MM.1S (cell line): ENCODE data around the gene HAUS5.

Experiments
- DNase-seq: peaks from one replicate; pipeline ENCODE4 v3.0.0-alpha.2; 2015
- H2AFZ ChIP-seq: fragments of 300-600 bp; sonication (generic); 2 replicates; pipeline ENCODE4 v1.6.0; 2016; ENCODE audit warnings: antibody characterized with exemption, low read length
- H3F3A ChIP-seq: fragments of 300-600 bp; sonication (generic); 2 replicates; pipeline ENCODE4 v1.6.1; 2016; ENCODE audit warnings: mild to moderate bottlenecking, antibody characterized with exemption, low read length, moderate library complexity, mixed read lengths; ENCODE audit not compliant: insufficient read depth
- H3K27ac ChIP-seq: fragments of 300-600 bp; sonication (generic); 2 replicates; pipeline ENCODE4 v1.5.1; 2016; ENCODE audit warnings: mild to moderate bottlenecking, low read length
- H3K27me3 ChIP-seq: fragments of 300-600 bp; sonication (generic); replicated peaks from 2 replicates; pipeline ENCODE4 v1.6.0; 2016; ENCODE audit warnings: low read length; ENCODE audit not compliant: insufficient read depth
- H3K36me3 ChIP-seq: fragments of 300-600 bp; sonication (generic); replicated peaks from 2 replicates; pipeline ENCODE4 v1.6.1; 2016; ENCODE audit warnings: mild to moderate bottlenecking, low read length, mixed read lengths; ENCODE audit not compliant: insufficient read depth
- H3K4me1 ChIP-seq: fragments of 300-600 bp; sonication (generic); 2 replicates; pipeline ENCODE4 v1.6.1; 2016; ENCODE audit warnings: low read length, mixed read lengths
- H3K4me2 ChIP-seq: fragments of 300-600 bp; sonication (generic); 2 replicates; pipeline ENCODE4 v1.6.0; 2016; ENCODE audit warnings: low read depth, low read length
- H3K4me3 ChIP-seq: fragments of 300-600 bp; sonication (generic); 2 replicates; pipeline ENCODE4 v1.5.1; 2016; ENCODE audit warnings: low read length, mixed read lengths
- H3K79me2 ChIP-seq: fragments of 300-600 bp; sonication (generic); 2 replicates; pipeline ENCODE4 v1.6.1; 2016; ENCODE audit warnings: mixed run types, low read length, mixed read lengths
- H3K9ac ChIP-seq: fragments of 300-600 bp; sonication (generic); 2 replicates; pipeline ENCODE4 v1.6.1; 2016; ENCODE audit warnings: low read length, mixed read lengths
- H3K9me2 ChIP-seq: fragments of 300-600 bp; sonication (generic); replicated peaks from 2 replicates; pipeline ENCODE4 v1.6.1; 2016; ENCODE audit warnings: mild to moderate bottlenecking, low read length, mixed read lengths; ENCODE audit not compliant: insufficient read depth
- H3K9me3 ChIP-seq: fragments of 300-600 bp; sonication (generic); replicated peaks from 2 replicates; pipeline ENCODE4 v1.6.1; 2016; ENCODE audit warnings: mild to moderate bottlenecking, low read length, mixed read lengths; ENCODE audit not compliant: insufficient read depth
- H4K20me1 ChIP-seq: fragments of 300-600 bp; sonication (generic); 2 replicates; pipeline ENCODE4 v1.6.1; 2016; ENCODE audit warnings: mild to moderate bottlenecking, low read length, moderate library complexity, mixed read lengths; ENCODE audit not compliant: insufficient read depth
- EZH2 ChIP-seq: fragments of 300-600 bp; sonication (generic); optimal IDR thresholded peaks from 2 replicates; pipeline ENCODE3; 2017; ENCODE audit warnings: low read depth, mild to moderate bottlenecking, antibody characterized with exemption, low read length, mixed read lengths
- EZH2phosphoT487 ChIP-seq: fragments of 300-600 bp; sonication (generic); IDR thresholded peaks from 2 replicates; pipeline ENCODE4 v1.6.1; 2018; ENCODE audit warnings: antibody characterized with exemption, low read length
- TF ChIP-seq, protein P1 (sequence below): fragments of 300-600 bp; sonication (generic); IDR thresholded peaks from 2 replicates; pipeline ENCODE4 v1.5.1; 2016; ENCODE audit warnings: antibody characterized with exemption, low read length, mixed read lengths

The HAUS5 gene

DNA sequence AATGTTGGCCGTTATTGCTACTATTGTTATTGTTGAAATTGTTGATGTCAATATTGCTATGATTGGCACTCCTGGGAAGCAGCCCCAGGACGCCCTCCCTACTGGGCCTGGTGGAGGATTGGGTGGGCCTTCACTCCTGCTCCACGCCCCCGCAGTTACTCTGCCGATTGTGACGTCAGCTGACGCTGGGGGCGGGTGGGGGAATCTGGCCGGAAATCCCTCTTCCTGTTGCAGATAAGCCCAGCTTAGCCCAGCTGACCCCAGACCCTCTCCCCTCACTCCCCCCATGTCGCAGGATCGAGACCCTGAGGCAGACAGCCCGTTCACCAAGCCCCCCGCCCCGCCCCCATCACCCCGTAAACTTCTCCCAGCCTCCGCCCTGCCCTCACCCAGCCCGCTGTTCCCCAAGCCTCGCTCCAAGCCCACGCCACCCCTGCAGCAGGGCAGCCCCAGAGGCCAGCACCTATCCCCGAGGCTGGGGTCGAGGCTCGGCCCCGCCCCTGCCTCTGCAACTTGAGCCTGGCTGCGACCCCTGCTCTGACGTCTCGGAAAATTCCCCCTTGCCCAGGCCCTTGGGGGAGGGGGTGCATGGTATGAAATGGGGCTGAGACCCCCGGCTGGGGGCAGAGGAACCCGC lies 29.1 kb downstream of the HAUS5 start, which contains the start of gene ETV2:
Gene ETV2, plus strand, starts transcription at position 231 of the 637 bp plus-strand sequence. CDS start 716 bp downstream, outside the sequence.
- no peak within 1 kb of the TSS for H3K27ac ChIP-seq
- no peak within 1 kb of the TSS for H3K9ac ChIP-seq
- TF ChIP-seq EZH2phosphoT487: no peak
- TF ChIP-seq, protein P1, sequence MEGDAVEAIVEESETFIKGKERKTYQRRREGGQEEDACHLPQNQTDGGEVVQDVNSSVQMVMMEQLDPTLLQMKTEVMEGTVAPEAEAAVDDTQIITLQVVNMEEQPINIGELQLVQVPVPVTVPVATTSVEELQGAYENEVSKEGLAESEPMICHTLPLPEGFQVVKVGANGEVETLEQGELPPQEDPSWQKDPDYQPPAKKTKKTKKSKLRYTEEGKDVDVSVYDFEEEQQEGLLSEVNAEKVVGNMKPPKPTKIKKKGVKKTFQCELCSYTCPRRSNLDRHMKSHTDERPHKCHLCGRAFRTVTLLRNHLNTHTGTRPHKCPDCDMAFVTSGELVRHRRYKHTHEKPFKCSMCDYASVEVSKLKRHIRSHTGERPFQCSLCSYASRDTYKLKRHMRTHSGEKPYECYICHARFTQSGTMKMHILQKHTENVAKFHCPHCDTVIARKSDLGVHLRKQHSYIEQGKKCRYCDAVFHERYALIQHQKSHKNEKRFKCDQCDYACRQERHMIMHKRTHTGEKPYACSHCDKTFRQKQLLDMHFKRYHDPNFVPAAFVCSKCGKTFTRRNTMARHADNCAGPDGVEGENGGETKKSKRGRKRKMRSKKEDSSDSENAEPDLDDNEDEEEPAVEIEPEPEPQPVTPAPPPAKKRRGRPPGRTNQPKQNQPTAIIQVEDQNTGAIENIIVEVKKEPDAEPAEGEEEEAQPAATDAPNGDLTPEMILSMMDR: no peak
- TF ChIP-seq EZH2: no peak
- no peak within 1 kb of the TSS for H2AFZ ChIP-seq
- H3K4me2 ChIP-seq: no peak within 1 kb of the TSS
- H3K27me3 ChIP-seq: no peaks in the 10 kb centered on the region
- peaks cover 5% of the 10 kb centered on the region; the same call in 1 of the 2 replicates for H3K4me1 ChIP-seq
- H4K20me1 ChIP-seq: no peaks in the 10 kb centered on the region
- H3F3A ChIP-seq: peaks cover 18% of the 10 kb centered on the region
- DNase-seq: no peak
- H3K9me2 ChIP-seq: no peaks in the 10 kb centered on the region
- H3K4me3 ChIP-seq: no peak within 1 kb of the TSS
- H3K9me3 ChIP-seq: no peaks in the 10 kb centered on the region
- H3K79me2 ChIP-seq: no peaks in the 10 kb centered on the region
- no peaks in the 10 kb centered on the region; the same call in 1 of the 2 replicates for H3K36me3 ChIP-seq

DNA sequence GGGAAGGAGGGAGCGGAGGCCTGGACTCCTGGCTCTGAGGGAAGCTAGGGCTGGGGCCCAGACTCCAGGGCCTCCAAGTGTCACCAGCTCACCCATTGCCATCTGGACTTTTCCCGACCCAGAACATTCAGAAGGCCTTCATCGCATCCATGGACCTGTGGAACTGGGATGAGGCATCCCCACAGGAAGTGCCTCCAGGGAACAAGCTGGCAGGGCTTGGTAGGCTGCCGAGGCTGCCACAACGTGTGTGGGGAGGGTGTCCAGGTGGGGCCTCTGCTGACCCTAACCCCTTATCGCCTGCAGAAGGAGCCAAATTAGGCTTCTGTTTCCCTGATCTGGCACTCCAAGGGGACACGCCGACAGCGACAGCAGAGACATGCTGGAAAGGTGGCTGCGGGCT lies 29.8 kb downstream of the HAUS5 start:
- H3K36me3 ChIP-seq: no peaks in the 10 kb centered on the region
- no peak overlapping the region for H3K4me3 ChIP-seq
- TF ChIP-seq, protein P1: no peak
- no peak for TF ChIP-seq EZH2phosphoT487
- no peak for TF ChIP-seq EZH2
- no peak overlapping the region for H3K4me2 ChIP-seq
- H3K9me3 ChIP-seq: no peaks in the 10 kb centered on the region
- no peak overlapping the region for H3K27ac ChIP-seq
- peaks cover 18% of the 10 kb centered on the region for H3F3A ChIP-seq
- H3K4me1 ChIP-seq: peaks cover 5% of the 10 kb centered on the region; the same call in 1 of the 2 replicates
- no peak for DNase-seq
- no peaks in the 10 kb centered on the region for H3K27me3 ChIP-seq
- no peak overlapping the region for H3K9ac ChIP-seq
- no peaks in the 10 kb centered on the region for H4K20me1 ChIP-seq
- no peak overlapping the region for H2AFZ ChIP-seq
- no peaks in the 10 kb centered on the region for H3K9me2 ChIP-seq
- H3K79me2 ChIP-seq: no peaks in the 10 kb centered on the region

DNA sequence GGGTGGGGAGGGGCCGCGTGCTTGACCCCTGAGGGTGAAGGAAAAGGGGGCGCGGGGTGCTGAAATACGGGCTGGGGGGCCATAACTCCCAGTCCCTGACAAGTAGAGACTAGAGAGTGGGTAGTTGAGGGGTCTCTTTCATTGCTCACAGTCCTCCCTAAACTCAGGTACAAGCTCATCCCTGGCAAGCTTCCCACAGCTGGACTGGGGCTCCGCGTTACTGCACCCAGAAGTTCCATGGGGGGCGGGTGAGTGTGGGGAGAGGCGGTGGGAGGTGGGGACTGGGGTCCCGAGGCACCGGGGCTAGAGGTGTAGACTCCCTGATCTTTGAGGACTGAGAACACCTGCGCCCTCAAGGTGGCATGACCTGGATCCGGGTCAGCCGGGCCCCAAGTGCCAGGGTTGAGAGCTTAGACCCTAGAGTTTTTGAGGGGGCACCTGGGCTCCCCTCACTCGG lies 30.3 kb downstream of the HAUS5 start:
- H4K20me1 ChIP-seq: no peaks in the 10 kb centered on the region
- no peaks in the 10 kb centered on the region for H3K9me3 ChIP-seq
- H2AFZ ChIP-seq: peak overlapping the region; percentile 93
- TF ChIP-seq, protein P1: no peak
- TF ChIP-seq EZH2phosphoT487 (no peak), EZH2 (no peak)
- peak overlapping the region; percentile 83; the same call in 1 of the 2 replicates for H3K27ac ChIP-seq
- no peaks in the 10 kb centered on the region for H3K27me3 ChIP-seq
- H3K4me3 ChIP-seq: peak overlapping the region; percentile 81
- peak overlapping the region; percentile 96 for H3K4me2 ChIP-seq
- H3K4me1 ChIP-seq: peaks cover 5% of the 10 kb centered on the region; the same call in 1 of the 2 replicates
- H3F3A ChIP-seq: peaks cover 18% of the 10 kb centered on the region
- no peaks in the 10 kb centered on the region for H3K36me3 ChIP-seq
- no peak for DNase-seq
- no peaks in the 10 kb centered on the region for H3K9me2 ChIP-seq
- H3K9ac ChIP-seq: peak overlapping the region; percentile 91
- H3K79me2 ChIP-seq: no peaks in the 10 kb centered on the region
